Measurements from ENCODE around the gene OPN3.

Gene OPN3

GRCh38 chr1:241679404-241679803, 39.2 kb upstream of the OPN3 start:
- Mint-ChIP-seq H3K36me3 (ENCODE audit: low read depth) (peaks cover 5% of the 10 kb centered on the region), H3K4me1 (peaks cover 14% of the 10 kb centered on the region), H3K4me3 (no peak overlapping the region), H3K27ac (no peak overlapping the region), H3K9me3 (peaks cover 9% of the 10 kb centered on the region), H3K27me3 (ENCODE audit: low read depth, poor library complexity) (peaks cover 4% of the 10 kb centered on the region)
- TF ChIP-seq, protein P1, sequence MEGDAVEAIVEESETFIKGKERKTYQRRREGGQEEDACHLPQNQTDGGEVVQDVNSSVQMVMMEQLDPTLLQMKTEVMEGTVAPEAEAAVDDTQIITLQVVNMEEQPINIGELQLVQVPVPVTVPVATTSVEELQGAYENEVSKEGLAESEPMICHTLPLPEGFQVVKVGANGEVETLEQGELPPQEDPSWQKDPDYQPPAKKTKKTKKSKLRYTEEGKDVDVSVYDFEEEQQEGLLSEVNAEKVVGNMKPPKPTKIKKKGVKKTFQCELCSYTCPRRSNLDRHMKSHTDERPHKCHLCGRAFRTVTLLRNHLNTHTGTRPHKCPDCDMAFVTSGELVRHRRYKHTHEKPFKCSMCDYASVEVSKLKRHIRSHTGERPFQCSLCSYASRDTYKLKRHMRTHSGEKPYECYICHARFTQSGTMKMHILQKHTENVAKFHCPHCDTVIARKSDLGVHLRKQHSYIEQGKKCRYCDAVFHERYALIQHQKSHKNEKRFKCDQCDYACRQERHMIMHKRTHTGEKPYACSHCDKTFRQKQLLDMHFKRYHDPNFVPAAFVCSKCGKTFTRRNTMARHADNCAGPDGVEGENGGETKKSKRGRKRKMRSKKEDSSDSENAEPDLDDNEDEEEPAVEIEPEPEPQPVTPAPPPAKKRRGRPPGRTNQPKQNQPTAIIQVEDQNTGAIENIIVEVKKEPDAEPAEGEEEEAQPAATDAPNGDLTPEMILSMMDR (IDR thresholded peaks at IDR 0.05): no peak
- no peak for DNase-seq

GRCh38 chr1:241678536-241678935, 38.4 kb upstream of the OPN3 start:
- Mint-ChIP-seq H3K27ac (no peak overlapping the region), H3K27me3 (ENCODE audit: low read depth, poor library complexity) (peaks cover 4% of the 10 kb centered on the region), H3K9me3 (peaks cover 9% of the 10 kb centered on the region), H3K4me1 (peaks cover 14% of the 10 kb centered on the region), H3K36me3 (ENCODE audit: low read depth) (peaks cover 5% of the 10 kb centered on the region), H3K4me3 (no peak overlapping the region)
- TF ChIP-seq, protein P1 (IDR thresholded peaks at IDR 0.05): no peak
- DNase-seq: no peak

GRCh38 chr1:241677201-241677600, 37.0 kb upstream of the OPN3 start:
- H3K4me1 Mint-ChIP-seq: peaks cover 14% of the 10 kb centered on the region
- peaks cover 6% of the 10 kb centered on the region for H3K27me3 Mint-ChIP-seq (ENCODE audit: low read depth, poor library complexity)
- DNase-seq: no peak

DNA sequence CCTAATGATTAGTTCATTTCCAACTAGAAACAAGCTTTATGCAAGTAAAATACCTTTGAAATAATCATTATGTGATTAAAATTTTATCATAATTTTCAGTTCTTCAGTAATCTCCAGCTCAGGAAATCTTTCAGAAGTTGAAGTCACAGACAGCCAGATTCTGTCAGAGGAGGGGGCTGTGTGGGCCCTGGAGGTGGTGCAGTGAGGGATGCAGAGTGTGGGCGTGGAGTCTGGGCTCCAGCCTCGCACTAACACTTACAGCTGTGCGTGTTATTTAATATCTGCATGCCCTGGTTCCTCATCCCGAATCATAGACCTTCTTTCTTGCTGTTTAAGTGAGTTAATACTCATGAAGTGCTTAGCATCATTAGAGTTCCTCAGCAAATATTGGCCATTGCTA, 35.8 kb upstream of the OPN3 start:
- Mint-ChIP-seq H3K36me3 (ENCODE audit: low read depth) (no peaks in the 10 kb centered on the region), H3K9me3 (no peaks in the 10 kb centered on the region), H3K4me3 (no peak overlapping the region), H3K27ac (no peak overlapping the region), H3K27me3 (ENCODE audit: low read depth, poor library complexity) (peaks cover 6% of the 10 kb centered on the region), H3K4me1 (peaks cover 14% of the 10 kb centered on the region)
- DNase-seq: peak; percentile 6
- TF ChIP-seq, protein P1 (IDR thresholded peaks at IDR 0.05): no peak

More at GRCh38 chr1:241677201-241677600, 37.0 kb upstream of the OPN3 start:
- TF ChIP-seq, protein P1 (IDR thresholded peaks at IDR 0.05): no peak
- Mint-ChIP-seq H3K27ac (no peak overlapping the region), H3K36me3 (ENCODE audit: low read depth) (peaks cover 5% of the 10 kb centered on the region), H3K9me3 (peaks cover 9% of the 10 kb centered on the region), H3K4me3 (no peak overlapping the region)

DNA sequence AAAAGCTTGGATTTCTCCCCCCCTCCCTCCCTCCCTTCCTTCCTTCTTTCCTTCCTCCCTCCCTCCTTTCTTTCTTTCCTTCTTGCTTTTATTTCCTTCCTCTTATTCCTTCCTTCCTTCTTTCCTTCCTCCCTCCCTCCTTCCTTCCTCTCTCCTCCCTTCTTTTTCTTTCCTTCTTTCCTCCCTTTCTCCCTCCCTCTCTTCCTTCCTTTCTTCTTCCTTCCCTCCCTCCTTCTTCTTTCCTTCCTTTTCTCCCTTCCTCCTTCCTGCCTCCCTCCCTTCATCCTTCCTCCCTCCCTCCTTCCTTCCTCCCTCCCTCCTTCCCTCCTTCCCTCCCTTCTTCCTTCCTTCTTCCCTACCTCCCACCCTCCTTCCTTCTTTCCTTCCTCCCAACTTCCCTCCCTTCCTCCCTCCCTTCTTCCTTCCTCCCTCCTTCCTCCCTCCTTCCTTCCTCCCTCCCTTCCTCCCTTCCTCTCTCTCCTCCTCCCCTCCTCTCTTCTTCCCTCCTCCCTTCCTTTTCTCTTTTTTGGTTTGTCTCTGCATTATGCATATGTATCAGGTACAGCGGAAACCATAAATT, 34.7 kb upstream of the OPN3 start:
- Mint-ChIP-seq H3K36me3 (ENCODE audit: low read depth) (no peaks in the 10 kb centered on the region), H3K4me3 (no peak overlapping the region), H3K27ac (no peak overlapping the region), H3K4me1 (peaks cover 14% of the 10 kb centered on the region), H3K9me3 (no peaks in the 10 kb centered on the region), H3K27me3 (ENCODE audit: low read depth, poor library complexity) (peaks cover 2% of the 10 kb centered on the region)
- DNase-seq: no peak
- TF ChIP-seq, protein P1 (IDR thresholded peaks at IDR 0.05): no peak

DNA sequence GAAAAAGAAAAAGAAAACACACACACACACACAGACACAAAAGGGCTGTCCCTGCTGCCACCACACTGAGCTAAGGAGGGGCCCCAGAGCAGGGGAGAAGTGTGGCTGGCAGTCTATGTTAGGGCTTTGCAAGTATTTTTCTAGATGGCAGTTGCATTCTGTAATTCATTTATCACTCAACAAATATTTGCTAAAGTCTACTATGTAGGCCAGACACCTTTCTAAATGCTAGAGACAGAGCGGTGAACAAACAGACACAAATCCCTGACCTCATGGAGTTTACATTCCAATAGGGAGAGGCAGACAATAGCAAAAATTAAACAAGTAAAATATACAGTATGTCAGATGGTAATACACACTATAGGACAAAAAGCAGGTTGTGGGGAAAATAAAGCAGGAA, 32.1 kb upstream of the OPN3 start:
- no peak for DNase-seq

More for the DNA sequence above, 32.1 kb upstream of the OPN3 start:
- peaks cover 2% of the 10 kb centered on the region for H3K27me3 Mint-ChIP-seq (ENCODE audit: low read depth, poor library complexity)
- TF ChIP-seq, protein P1 (IDR thresholded peaks at IDR 0.05): no peak
- H3K9me3 Mint-ChIP-seq: no peaks in the 10 kb centered on the region
- no peak overlapping the region for H3K27ac Mint-ChIP-seq
- peaks cover 7% of the 10 kb centered on the region for H3K4me1 Mint-ChIP-seq
- no peaks in the 10 kb centered on the region for H3K36me3 Mint-ChIP-seq (ENCODE audit: low read depth)
- H3K4me3 Mint-ChIP-seq: no peak overlapping the region

Data from nephron progenitor cell (in vitro differentiated cells).